Activated CD8-positive, alpha-beta memory T cell treated with anti-CD3 and anti-CD28 coated beads for 1 hour (primary cell): ENCODE data around the gene AMBRA1.

Experiments
- DNase-seq, 2 donors: peaks; one replicate each; pipeline ENCODE4 v3.0.0-alpha.2; 2020; ENCODE audit warnings: low read depth in 1 of 2; ENCODE audit errors: extremely low read depth in 1 of 2

AMBRA1 gene

GRCh38 chr11:46617134-46617971, 23.5 kb upstream of the AMBRA1 start, which contains the start of the genes ATG13 and HARBI1:
Gene ATG13, plus strand, starts transcription at chr11:46617553. Its CDS starts 26,739 bp downstream, at chr11:46644292.
Gene HARBI1, minus strand, starts transcription at chr11:46617227. Its CDS starts 990 bp downstream, at chr11:46616237.
- peak; percentile 79 to 85 for DNase-seq

GRCh38 chr11:46616551-46617133, 22.8 kb upstream of the AMBRA1 start:
- DNase-seq, result no peak

GRCh38 chr11:46615756-46616155, 21.9 kb upstream of the AMBRA1 start:
- DNase-seq, result no peak

- no peak for DNase-seq
These were observed 18.5 kb upstream of the AMBRA1 start for GRCh38 chr11:46612326-46612725.

- DNase-seq, result no peak
These were observed 17.9 kb upstream of the AMBRA1 start for GRCh38 chr11:46611526-46612304.

- no peak for DNase-seq
These were observed 15.6 kb upstream of the AMBRA1 start for GRCh38 chr11:46609386-46609785.

GRCh38 chr11:46607516-46607915, 13.7 kb upstream of the AMBRA1 start:
- DNase-seq, result no peak

- DNase-seq, result no peak
These were observed 11.0 kb upstream of the AMBRA1 start for GRCh38 chr11:46604796-46605195.

- no peak for DNase-seq
These were observed 10.0 kb upstream of the AMBRA1 start for GRCh38 chr11:46603704-46604308.

GRCh38 chr11:46601129-46601528, 7.3 kb upstream of the AMBRA1 start:
- no peak for DNase-seq

- DNase-seq, result no peak
These were observed 6.6 kb upstream of the AMBRA1 start for GRCh38 chr11:46600194-46600960.

GRCh38 chr11:46599340-46600193, 5.7 kb upstream of the AMBRA1 start:
- DNase-seq, result no peak

GRCh38 chr11:46597609-46598219, 3.9 kb upstream of the AMBRA1 start:
- no peak for DNase-seq

- DNase-seq, result no peak
These were observed 3.3 kb upstream of the AMBRA1 start for GRCh38 chr11:46597155-46597554.

GRCh38 chr11:46594785-46595184, 962 bp upstream of the AMBRA1 start:
- no peak for DNase-seq

GRCh38 chr11:46594374-46594700, 514 bp upstream of the AMBRA1 start:
- no peak for DNase-seq

GRCh38 chr11:46590740-46591605, 2.9 kb downstream of the AMBRA1 start:
- DNase-seq, result no peak

GRCh38 chr11:46588915-46589314, 4.9 kb downstream of the AMBRA1 start:
- DNase-seq, result no peak
